ENCODE results near the gene PRPH.
"Not testable (repeated sequence)": the region's sequence is repeated elsewhere in the genome, so short reads cannot be mapped to it uniquely, and the experiment has no call there.

Gene PRPH

DNA sequence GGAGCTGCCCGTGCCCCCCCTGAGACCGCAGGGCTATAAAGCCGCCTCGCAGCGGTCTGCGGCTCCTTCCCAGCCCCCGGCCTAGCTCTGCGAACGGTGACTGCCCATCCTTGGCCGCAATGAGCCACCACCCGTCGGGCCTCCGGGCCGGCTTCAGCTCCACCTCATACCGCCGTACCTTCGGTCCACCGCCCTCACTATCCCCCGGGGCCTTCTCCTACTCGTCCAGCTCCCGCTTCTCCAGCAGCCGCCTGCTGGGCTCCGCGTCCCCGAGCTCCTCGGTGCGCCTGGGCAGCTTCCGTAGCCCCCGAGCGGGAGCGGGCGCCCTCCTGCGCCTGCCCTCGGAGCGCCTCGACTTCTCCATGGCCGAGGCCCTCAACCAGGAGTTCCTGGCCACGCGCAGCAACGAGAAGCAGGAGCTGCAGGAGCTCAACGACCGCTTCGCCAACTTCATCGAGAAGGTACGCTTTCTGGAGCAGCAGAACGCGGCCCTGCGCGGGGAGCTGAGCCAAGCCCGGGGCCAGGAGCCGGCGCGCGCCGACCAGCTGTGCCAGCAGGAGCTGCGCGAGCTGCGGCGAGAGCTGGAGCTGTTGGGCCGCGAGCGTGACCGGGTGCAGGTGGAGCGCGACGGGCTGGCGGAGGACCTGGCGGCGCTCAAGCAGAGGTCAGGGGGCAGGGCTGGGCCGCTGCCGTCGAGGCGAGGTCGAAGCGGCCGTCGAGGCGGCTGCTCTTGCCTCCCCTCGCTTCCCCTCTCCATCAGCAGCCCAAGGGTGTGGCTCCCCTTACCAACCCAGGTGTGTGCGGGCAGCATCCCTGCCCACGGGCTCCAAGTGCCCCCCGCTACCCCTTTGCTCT, at the start of gene PRPH:
TSS of gene PRPH (plus strand) at position 66 of the 855 bp plus-strand sequence. CDS start at position 120, 54 bp downstream.
- DNase-seq (ENCODE audit: low read depth in 2 of 2) = no peak

DNA sequence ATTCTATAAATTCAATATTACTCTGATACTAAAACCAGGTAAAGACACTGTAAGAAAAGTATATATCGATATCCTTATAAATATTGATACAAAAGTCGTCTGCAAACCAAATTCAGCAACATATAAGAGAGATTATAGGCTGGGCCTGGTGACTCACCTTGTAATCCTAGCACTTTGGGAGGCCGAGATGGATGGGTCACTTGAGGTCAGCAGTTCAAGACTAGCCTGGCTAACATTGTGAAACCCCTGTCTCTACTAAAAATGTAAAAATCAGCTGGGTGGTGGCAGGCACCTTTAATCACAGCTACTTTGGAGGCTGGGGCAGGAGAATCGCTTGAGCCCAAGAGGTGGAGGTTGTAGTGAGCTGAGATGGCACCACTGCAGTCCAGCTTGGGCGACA, 43.6 kb upstream of the PRPH start:
- no peak for DNase-seq (ENCODE audit: low read depth in 2 of 2)

DNA sequence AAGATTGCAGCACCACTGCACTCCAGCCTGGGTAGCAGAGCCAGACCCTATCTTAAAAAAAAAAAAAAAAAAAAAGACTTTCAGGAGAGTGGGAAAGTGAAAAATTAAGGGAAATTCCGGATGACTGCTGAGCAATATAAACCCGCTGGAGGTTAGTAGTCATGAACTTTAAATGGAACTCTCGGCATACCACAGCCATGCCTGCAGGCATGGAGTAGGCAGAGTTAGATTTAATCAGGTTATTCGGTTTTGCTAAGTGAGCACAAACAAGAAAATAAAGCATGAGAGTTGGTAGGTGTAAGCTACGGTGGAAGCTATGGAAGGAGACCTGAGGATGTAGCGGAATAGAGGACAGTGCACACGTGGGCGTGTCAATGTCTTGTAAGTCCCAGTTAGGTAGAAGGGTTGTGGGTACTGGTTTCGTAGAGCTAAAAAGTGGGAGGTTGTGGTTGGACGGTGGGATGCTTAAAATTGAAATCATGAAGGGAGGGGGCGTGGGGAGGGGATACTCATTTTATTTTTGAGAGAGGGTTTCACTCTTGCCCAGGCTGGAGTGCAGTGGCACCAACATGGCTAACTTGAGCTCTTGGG, 41.8 kb upstream of the PRPH start:
- DNase-seq (ENCODE audit: low read depth in 2 of 2) = no peak

DNA sequence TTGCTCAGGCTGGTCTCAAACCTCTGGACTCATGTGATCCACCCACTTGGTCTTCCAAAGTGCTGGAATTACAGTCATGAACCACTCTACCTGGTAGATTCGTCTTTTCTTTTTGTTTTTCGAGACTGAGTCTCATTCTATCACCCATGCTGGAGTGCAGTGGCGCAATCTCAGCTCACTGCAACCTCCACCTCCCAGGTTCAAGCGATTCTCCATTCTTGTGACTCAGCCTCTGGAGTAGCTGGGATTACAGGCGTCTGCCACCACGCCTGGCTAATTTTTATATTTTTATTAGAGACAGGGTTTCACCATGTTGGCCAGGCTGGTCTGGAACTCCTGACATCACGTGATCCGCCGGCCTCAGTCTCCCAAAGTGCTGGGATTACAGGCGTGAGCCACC, 39.5 kb upstream of the PRPH start:
- DNase-seq (ENCODE audit: low read depth in 2 of 2) = not testable (repeated sequence)

DNA sequence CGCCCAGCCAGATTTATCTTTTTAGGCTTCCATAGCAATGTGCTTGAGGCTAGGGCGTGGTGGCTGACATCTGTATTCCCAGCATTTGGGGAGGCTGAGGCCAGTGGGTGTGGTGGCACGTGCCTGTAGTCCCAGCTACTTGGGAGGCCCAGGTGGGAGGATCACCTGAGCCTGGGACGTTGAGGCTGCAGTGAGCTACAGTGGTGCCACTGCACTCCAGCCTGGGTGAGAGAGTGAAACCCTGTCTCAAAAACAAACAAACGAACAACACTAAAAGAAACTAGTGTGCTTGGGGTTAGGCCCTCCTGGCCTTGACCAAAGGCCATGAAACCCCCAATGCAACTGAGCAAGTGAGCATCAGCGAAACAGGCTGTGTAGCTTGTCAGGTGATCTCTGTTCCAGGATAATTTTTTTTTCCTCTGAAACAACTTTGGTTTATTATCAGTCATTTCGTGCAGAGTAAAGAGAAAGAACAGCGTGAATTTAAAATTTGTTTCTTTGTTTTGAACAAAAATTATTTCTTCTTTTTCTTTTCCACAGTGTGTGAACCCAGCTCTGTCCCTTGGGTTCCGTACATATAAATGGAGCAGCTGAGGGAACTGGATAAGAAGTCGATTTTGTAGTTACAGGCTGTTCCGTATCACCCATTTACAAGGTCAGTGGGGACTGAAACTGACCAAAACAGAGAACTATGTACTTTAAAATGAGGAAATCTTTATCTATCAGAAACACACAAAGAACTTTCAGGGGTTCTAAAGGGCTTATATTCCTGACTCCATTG, 38.9 kb upstream of the PRPH start:
- DNase-seq (ENCODE audit: low read depth in 2 of 2) = no peak

DNA sequence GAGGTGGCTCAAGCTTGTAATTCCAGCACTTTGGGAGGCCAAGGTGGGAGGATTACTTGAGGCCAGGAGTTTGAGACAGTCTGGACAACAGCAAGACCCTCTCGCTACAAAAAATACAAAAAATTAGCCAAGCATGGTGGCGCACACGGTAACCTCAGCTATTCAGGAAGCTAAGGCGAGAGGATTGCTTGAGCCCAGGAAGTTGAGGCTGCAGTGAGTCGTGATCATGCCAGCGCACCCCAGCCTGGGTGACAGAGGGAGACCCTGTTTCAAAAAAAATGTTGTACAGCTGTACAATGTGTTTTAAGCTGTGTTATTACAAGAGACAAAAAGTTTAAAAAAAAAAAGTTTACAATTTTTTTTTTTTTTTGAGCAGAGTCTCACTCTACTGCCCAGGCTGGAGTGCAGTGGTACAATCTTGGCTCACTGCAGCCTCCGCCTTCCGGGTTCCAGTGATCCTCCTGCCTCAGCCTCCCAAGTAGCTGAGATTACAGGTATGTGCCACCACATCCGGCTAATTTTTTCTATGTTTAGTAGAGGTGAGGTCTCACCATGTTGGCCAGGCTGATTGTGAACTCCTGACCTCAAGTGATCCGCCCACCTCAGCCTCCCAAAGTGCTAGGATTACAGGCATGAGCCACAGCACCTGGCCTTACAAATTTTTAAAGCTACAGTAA, 37.3 kb upstream of the PRPH start:
- DNase-seq (ENCODE audit: low read depth in 2 of 2) = not testable (repeated sequence)

DNA sequence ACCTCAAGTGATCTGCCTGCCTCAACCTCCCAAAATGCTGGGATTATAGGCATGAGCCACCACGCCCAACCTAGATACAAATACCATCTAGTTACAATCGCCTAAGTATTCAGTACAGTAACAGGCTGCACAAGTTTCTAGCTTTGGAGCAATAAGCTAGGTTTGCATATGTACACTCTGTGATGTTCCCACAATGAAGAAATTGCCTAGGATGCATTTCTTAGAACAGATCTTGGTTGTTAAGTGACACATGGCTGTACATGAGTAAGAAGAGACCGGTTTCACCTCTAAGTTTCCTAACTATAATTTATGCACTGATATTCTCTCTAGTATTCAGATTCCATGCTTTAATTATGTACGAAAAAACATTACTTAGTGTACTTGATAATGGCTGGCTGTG, 35.5 kb upstream of the PRPH start:
- no peak for DNase-seq (ENCODE audit: low read depth in 2 of 2)

DNA sequence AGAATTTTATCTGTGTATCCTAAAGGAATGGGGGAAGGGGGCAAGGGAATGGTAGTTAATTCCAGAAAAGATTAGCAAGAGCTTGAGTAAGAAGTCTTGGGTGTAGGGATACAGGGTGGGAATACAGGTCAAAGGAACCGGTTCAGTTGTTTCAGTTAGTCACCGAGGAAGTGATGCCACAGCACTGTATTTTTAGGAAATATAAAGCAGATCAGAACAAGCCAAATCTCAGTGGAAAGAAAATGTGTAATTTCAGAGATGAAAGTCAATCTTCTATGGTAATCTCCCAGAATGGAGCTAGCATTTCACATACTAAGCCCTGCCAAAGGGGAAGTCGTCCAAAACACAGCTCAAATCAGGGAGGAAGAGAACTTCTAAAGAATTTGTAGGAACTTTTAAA, 34.8 kb upstream of the PRPH start:
- no peak for DNase-seq (ENCODE audit: low read depth in 2 of 2)

DNA sequence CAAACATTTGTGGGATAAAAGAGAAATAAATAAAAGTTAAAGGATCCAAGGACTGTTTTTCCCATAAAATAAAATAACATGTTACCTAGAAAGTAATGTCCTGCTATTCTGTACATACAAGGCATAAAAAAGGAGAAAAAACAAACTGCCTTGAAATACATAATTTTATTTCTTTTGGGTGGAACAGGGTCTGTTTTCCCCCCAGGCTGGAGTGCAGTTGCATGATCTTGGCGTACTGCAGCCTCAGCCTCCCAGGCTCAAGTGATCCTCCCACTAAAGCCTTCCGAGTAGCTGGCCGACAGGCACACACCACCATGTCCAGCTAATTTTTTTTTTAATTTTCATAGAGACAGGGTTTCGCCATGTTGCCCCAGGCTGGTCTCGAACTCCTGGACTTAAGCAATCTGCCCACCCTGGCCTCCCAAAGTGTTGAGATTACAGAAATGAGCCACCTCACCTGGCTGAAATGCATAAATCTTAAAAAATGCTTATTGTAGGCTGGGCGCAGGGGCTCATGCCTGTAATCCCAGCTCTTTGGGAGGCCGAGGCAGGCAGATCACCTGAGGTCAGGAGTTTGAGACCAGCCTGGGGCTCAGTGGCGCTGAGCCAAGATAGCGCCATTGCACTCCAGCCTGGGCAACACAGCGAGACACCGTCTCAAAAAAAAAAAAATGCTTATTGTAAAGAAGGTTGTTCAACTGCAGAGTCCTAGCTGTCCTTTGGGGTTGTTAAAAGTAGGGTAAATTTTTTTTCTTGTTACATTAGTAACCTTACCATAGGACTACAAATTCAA, 34.2 kb upstream of the PRPH start:
- no peak for DNase-seq (ENCODE audit: low read depth in 2 of 2)

DNA sequence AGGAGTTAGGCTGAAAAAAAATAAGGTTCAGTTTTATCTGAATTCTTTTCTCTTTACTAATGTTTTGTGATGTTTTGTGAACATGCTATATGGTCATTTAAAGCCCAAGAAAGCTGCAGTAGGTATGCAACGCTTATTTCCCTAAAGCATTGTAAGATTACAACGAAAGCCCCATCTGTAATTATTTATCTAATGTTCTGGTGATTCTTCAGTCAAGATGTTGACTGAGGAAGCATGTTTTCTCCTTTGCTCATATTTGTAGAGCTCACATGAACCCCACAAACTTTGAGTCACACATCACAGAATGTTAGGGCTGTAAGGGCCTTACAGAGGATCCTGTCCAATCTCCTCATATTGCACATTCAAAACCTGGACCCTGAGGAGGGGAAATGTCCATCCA, 33.2 kb upstream of the PRPH start:
- DNase-seq (ENCODE audit: low read depth in 2 of 2) = no peak

DNA sequence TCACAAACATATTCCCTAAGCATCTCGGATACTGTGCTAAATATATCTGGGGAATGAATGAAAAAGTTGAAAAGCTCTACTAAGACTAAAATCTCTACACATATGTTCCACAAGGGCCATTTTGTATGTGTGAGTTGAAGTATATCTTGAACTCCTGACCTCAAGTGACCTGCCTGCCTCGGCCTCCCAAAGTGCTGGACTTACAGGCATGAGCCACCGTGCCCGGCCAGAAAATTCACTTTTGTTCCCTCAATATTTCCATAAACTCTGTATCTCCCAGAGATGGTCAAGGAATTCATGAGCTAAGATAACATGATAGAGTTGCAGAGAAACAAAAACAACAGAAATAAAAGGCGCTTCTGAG, 31.6 kb upstream of the PRPH start:
- no peak for DNase-seq (ENCODE audit: low read depth in 2 of 2)

DNA sequence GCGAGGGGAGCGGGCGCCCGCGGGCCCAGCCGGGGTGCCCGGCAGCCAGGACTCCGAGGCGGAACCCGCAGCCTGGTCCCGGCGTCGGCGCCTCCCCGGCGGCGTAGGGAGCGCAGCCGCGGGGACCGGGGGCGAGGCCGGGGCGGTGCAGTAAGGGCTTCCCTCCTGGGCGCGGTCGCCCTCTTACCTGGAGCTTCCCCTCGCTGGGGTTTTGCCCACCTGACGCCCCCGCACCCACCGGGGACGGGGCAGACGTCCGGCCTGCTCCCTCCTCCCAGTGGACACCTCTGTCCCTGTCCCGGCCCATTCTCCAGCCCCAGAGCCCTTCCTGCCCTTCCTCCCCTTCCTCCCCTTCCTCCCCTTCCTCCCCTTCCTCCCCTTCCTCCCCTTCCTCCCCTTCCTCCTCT, 30.5 kb upstream of the PRPH start:
- peak in 1 of 2 donors; percentile 2 for DNase-seq (ENCODE audit: low read depth in 2 of 2)

DNA sequence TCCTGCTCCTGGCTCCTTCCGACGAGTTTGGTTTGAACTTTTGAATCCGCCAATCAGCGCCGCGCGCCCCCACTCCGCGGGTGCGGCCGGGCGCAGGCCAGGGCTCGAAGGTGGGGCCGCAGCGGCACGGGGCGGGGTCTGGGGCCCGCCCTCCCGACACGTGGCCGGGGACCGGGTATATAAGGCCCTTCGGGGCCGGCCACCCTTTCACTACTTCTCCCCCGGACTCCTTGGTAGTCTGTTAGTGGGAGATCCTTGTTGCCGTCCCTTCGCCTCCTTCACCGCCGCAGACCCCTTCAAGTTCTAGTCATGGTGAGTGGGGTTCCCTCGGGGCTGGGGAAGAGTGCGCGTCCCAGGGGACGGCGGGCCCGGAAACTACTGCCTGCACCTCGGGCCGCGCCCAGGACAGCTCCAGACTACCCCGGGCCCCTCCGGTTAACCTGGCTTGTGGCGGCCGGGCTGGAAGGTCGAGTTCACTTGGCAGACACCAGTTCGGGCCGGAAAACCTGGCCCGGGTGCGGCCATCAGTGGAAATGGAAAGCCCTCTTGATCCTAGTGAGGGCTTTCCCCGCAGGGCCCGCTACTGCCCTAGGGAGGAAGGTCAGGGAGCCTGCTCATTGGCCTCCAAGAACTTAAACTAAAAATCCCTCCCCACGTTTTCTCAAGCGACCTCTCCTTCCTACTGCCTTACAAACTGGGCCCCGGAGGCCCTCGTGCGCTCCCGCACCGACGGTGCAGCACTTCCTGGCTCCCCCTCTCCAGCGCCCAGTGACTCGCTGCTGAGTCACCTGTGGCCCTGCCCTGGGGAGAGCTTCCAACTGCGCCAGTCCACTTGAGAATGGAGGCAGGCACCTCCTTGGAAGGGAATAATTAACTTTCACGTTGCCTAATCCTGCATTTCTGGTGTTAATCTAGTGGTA, 29.8 kb upstream of the PRPH start, which contains the start of gene TUBA1C:
TSS of gene TUBA1C (plus strand) at position 210 of the 920 bp plus-strand sequence. CDS start at position 310, 100 bp downstream.
- peak; percentile 65 to 75 for DNase-seq (ENCODE audit: low read depth in 2 of 2)

DNA sequence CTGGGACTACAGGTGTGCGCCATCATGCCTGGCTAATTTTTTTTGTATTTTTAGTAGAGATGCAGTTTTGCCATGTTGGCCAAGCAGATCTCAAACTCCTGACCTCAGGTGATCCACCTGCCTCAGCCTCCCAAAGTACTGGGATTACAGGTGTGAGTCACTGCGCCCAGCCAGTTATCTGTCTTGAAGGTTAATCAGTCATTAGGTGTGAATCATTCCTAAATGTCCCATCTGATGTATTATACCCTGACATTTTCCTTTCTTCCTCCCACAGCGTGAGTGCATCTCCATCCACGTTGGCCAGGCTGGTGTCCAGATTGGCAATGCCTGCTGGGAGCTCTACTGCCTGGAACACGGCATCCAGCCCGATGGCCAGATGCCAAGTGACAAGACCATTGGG, 25.8 kb upstream of the PRPH start:
- not testable (repeated sequence) for DNase-seq (ENCODE audit: low read depth in 2 of 2)

DNA sequence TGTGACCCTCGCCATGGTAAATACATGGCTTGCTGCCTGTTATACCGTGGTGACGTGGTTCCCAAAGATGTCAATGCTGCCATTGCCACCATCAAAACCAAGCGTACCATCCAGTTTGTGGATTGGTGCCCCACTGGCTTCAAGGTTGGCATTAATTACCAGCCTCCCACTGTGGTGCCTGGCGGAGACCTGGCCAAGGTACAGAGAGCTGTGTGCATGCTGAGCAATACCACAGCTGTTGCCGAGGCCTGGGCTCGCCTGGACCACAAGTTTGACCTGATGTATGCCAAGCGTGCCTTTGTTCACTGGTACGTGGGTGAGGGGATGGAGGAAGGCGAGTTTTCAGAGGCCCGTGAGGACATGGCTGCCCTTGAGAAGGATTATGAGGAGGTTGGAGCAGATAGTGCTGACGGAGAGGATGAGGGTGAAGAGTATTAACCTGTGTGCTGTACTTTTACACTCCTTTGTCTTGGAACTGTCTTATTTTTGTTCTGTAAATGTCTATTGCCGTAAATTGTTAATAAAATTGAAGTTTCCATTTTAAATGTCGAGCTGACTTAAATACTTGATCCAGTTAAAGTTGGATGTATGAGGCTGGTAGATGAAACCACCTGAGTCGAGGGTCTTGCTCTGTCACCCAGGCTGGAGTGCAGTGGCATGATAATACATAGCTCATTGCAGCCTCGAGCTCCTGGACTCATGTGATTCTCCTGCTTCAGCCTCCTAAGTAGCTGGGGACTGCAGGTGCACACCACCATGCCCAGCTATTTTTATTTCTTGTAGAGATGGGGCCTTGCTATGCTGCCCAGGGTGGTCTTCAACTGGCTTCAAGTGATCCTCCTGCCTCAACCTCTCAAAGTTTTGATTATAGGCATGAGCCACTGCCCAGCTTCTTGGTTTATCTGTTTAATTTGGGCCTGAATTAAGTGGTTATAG, 21.9 kb upstream of the PRPH start:
- no peak for DNase-seq (ENCODE audit: low read depth in 2 of 2)

DNA sequence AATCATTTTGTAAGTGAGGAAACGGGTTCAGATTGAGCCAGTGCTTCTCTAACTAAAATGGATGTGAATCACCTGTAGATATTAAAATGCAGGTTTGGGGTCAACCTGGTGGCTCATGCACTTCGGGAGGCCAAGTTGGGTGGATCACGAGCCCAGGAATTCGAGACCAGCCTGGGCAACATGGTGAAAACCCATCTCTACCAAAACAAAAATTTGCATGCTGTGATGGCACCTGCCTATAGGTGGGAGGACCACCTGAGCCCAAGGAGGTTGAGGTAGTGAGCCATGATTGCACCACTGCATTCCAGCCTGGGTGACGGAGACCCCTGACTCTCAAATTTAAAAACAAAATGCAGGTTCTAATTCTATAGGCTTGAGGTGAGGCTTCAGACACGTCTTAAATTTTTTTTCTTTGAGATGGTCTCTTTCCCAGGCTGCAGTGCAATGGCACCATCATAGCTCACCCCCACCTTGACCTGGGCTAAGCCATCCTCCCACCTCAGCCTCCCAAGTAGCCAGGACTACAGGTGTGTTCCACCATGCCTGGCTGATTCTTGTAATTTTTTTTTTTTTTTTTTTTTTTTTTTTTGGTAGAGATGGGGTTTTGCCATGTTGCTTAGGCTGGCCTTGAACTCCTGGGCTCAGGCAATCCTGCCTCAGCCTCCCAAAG, 21.1 kb upstream of the PRPH start:
- no peak for DNase-seq (ENCODE audit: low read depth in 2 of 2)

DNA sequence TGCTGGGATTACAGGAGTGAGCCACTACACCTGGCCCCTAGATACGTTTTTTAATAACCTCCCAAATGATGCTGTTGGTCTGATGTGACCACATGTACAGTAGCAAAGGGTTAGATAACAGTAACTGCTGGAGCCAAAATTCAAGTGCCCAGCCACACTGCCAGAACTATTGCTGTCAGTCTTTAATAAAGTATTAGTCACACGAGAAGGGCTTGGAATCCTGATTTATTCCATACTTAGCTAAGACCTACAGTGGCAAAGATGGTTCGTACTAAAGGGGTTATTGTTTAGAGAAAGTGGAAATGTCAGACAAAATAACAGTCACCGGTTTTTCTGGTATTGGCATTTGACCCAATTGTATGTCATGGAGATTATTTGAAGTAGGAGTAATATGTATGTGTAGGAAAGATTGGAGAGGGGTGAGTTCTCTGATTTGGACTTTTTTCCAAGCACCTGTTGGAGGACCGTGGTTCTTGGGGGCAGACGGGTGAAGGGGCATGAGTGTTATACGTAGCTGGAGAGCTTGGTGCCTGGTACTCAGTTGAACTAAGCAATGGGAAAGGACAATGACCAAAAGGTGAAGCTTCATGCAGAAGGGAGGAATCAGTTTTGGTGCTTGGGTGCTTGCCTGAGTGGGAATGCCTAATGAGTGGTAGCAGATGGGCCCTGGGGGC, 20.4 kb upstream of the PRPH start:
- DNase-seq (ENCODE audit: low read depth in 2 of 2) = no peak
